ENCODE data around the gene CLIC5. TPM values are rescaled to one million over a fixed set of nuclear protein-coding genes. Genes with fewer than 3 reads are reported as not detected.

The CLIC5 gene
- total RNA-seq, 1 experiment from 2014 or later: 0.20 TPM

- WGBS (ENCODE audit: extremely low coverage, insufficient read length, low lambda C conversion rate): no CpG with 5 or more reads among the region's 7 CpGs
- Histone ChIP-seq H3K14ac (ENCODE audit: insufficient read depth, low read length) (no peak overlapping the region), H4K91ac (ENCODE audit: insufficient read length, low read depth, low read length) (no peak overlapping the region), H3K4me2 (ENCODE audit: insufficient read depth, insufficient read length, low read length) (no peak overlapping the region), H2BK120ac (ENCODE audit: low read depth, low read length, poor library complexity, severe bottlenecking) (no peak overlapping the region), H2BK15ac (ENCODE audit: low read depth, low read length) (no peak overlapping the region), H3K23ac (ENCODE audit: insufficient read length, low read depth, low read length) (no peak overlapping the region), H3K27me3 (ENCODE audit: insufficient read depth, low read length) (no peaks in the 10 kb centered on the region), H3K27ac (ENCODE audit: insufficient read length, low read depth, low read length) (no peak overlapping the region), H3K18ac (ENCODE audit: insufficient read length, low read depth, low read length) (no peak overlapping the region), H3K56ac (ENCODE audit: insufficient read length, low read depth, low read length) (no peak overlapping the region), H2BK20ac (ENCODE audit: low read depth, low read length, poor library complexity, severe bottlenecking) (no peak overlapping the region), H2AFZ (ENCODE audit: low read length) (no peak overlapping the region), H2BK5ac (ENCODE audit: insufficient read length, low read length) (no peak overlapping the region), H3K79me2 (ENCODE audit: insufficient read depth, low read length) (no peaks in the 10 kb centered on the region), H3K9ac (ENCODE audit: extremely low read depth, insufficient read length, low read length) (no peak overlapping the region), H2BK12ac (ENCODE audit: insufficient read length, low read depth, low read length) (no peak overlapping the region), H3K4me1 (ENCODE audit: insufficient read depth, low read length) (peaks cover 7% of the 10 kb centered on the region; the same call in 1 of the 2 replicates), H3K9me3 (ENCODE audit: control insufficient read depth, low read depth, low read length) (no peaks in the 10 kb centered on the region), H4K20me1 (ENCODE audit: control insufficient read depth, insufficient read depth, insufficient read length) (no peaks in the 10 kb centered on the region), H4K8ac (replicated peaks; ENCODE audit: insufficient read length, low read depth, low read length) (no peak overlapping the region), H3K79me1 (ENCODE audit: insufficient read depth, low read depth, low read length, poor library complexity, severe bottlenecking) (no peaks in the 10 kb centered on the region), H2AK5ac (ENCODE audit: insufficient read length, low read length) (no peak overlapping the region), H4K5ac (ENCODE audit: insufficient read length, low read depth, low read length) (no peak overlapping the region), H3T11ph (ENCODE audit: low read length) (no peak overlapping the region), H3K4ac (ENCODE audit: low read depth, low read length) (no peak overlapping the region), H3K23me2 (ENCODE audit: insufficient read length, low read depth, low read length, poor library complexity, severe bottlenecking) (no peaks in the 10 kb centered on the region)
- Mint-ChIP-seq H3K9me3 (peaks cover 2 to 6% of the 10 kb centered on the region in 2 experiments), H3K27ac (no peak overlapping the region), H3K4me1 (peaks cover 39 to 45% of the 10 kb centered on the region in 2 experiments), H3K36me3 (ENCODE audit: insufficient read depth in 1 of 3, low read depth in 3 of 3) (no peaks in the 10 kb centered on the region; a peak in 2 of 7 replicates), H3K27me3 (ENCODE audit: low read depth) (peaks cover 47% of the 10 kb centered on the region), H3K4me3 (no peak overlapping the region)
- DNase-seq: no peak
- no peak for TF ChIP-seq CTCF (conservative IDR thresholded peaks at IDR 0.05)
These were observed 113.7 kb downstream of the CLIC5 start for GRCh38 chr6:45901767-45902650.

Measured in H9 (cell line).